ENCODE results near the gene ZSCAN5A.
"Not testable (repeated sequence)": the region's sequence is repeated elsewhere in the genome, so short reads cannot be mapped to it uniquely, and the experiment has no call there.

Gene ZSCAN5A

DNA sequence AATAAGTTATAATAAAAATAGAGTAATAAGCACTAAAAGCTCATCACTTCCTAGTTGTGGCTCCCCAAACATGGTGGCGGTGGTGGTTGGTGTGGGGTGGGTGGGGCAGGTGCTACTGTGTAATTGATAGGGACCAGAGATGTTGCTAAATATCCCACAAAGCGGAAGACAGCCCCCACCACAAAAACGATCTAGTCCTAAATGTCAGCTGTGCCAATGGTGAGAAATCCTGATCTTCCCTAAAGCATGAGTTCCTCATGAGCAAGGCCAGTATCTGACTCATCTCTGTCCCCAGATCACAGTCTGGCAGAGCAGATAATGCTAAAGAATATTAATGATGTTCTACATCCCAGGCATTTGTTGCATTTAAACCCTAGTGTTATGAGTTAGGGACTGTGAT, 44.0 kb downstream of the ZSCAN5A start:
- DNase-seq: no peak

DNA sequence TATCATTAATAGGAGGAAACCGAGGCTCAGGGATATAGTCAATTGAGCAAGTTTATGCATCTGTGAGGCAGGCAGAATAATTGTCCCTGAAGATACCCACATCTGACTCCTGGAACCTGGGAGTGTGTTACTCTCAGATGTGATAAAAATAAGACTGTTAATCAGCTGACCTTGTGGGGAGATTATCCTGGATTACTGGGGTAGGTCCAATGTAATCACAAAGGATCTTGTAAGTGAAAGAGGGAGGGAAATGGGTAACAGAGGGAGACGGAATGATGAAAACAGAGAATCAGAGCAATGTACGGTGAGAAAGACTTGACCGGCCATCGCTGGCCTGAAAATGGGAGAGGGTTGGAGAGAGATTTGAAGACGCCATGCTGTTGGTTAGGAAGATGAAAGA, 45.3 kb downstream of the ZSCAN5A start:
- DNase-seq: no peak

DNA sequence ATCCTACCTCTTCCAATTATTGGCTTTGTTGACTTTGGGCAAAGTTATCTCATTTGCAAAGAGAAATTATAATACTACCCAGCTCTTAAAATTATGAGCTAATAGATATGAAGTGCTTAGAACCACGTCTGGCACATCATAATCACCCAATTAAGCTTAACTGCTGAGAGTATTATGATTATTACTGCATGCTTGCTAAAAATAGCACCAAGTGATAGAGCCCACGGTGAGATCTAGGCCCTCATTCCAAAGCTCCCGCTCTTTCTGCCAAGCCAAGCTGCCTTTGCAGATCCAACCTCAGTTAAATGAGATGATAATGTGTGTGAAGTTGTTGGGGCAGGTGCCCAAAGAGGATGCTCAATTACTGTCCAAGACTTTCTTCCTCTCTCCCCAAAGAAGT, 48.6 kb downstream of the ZSCAN5A start:
- DNase-seq: no peak

DNA sequence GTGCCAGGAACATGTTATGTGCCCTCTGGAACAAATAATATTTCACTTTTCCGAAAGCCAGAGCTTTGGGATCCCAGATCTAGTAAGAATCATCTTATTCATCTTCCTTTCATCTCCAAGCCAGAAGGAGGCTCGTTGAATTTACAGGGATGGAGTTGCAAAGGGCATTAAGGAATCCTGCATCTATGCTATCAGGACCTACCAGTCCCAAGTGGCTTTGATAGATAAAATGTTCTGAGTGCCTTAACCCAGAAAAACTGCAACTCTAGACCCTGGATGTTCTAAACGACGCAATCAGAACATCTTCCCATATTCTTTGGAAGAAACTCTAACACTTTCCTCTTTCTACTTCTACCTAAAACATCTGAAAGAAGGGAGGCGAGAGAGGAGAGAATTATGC, 51.3 kb downstream of the ZSCAN5A start:
- DNase-seq: no peak

DNA sequence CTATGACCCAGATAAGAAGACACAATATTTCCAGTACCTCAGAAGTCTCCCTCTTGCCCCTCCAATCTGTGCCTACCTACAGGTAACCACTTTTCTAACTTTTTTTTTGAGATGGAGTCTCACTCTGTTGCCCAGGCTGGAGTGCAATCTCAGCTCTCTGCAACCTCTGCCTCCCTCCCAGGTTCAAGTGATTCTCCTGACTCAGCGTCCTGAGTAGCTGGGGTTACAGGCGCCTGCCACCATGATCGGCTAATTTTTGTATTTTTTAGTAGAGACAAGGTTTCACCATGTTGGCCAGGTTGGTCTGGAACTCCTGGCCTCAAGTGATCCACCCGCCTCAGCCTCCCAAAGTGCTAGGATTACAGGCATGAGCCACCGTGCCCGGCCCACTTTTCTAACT, 52.7 kb downstream of the ZSCAN5A start:
- not testable (repeated sequence) for DNase-seq

DNA sequence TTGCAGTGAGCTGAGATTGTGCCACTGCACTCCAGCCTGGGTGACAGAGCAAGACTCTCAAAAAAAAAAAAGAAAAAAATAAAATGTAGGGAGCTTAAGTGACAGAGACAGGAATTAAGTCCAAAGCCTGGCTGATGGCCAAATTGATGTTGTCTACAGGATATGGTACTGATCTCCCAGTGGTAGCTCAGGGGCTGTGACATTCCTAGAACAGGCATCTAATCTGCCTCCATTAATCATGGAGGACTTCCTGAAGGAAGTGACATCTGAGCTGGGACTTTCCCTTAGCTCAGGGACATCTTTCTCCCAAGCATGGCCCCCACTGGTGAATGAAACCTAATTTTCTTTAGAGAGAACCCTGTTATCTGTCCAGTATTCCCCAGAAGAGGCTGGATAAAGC, 53.5 kb downstream of the ZSCAN5A start:
- DNase-seq: peak; percentile 4

DNA sequence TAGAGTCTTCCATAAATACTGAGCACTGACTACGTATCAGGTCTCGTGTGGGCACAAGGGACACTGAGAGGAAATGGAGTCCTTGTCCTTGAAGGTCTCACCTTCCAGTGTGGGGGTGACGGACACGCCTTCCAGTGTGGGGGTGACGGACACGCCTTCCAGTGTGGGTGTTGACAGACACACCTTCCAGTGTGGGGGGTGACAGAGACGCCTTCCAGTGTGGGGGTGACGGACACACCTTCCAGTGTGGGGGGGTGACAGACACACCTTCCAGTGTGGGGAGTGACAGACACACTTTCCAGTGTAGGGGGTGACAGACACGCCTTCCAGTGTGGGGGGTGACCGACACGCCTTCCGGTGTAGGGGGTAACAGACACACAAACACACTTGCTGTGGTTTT, 56.4 kb downstream of the ZSCAN5A start:
- no peak for DNase-seq

DNA sequence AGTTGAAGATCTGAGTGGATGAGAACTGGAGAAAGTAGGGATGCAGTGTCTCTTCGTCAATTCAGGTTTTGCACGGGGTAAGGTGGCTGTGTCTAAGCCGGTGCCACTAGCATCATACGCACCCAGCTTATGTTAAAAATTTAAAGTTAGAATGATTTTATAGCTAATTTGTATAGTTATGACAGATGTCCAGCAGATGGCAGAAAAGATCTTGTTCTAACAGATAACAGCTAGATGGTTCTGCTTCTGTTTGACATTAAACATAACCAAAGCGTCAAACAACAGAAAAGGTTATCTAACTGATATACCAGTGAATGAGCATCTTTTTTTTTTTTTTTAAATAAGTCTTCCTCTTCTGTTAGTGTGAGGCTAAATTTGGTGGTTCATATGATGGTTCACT, 60.9 kb downstream of the ZSCAN5A start:
- DNase-seq: peak; percentile 58

DNA sequence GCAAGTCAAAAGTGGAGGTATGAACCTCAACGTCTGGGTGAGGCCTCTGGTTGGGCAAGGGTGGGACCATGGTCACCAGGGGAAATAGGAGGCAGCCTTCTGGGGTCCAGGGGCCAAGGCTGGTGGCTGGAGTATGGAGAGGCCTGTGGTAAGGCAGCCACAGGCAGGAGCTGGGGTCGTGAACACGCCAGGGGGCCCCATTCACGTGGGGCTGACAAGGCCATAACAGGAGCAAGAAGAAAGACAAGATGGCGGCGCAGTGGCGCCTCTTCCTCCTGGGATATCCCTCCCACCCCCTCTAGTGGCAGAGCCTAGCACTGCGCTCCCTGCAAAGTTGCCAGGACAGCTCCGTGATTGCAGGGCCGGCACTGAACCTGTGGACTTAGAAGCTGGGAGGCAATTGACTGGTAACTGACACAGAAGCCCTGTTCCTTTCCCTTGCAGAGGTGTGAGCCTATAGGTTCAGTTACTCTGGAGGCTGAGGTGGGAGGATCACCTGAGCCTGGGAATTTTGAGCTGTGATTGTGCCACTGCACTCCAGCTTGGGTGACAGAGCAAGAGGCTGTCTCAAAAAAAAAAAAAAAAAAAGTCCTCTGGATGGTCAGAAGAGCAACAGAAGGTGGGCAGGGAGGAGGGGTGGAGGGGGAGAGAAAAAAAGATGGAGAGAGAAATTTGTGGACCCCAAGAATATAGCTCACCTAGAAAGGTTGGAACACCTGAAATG, 61.8 kb downstream of the ZSCAN5A start:
- peak; percentile 71 for DNase-seq

DNA sequence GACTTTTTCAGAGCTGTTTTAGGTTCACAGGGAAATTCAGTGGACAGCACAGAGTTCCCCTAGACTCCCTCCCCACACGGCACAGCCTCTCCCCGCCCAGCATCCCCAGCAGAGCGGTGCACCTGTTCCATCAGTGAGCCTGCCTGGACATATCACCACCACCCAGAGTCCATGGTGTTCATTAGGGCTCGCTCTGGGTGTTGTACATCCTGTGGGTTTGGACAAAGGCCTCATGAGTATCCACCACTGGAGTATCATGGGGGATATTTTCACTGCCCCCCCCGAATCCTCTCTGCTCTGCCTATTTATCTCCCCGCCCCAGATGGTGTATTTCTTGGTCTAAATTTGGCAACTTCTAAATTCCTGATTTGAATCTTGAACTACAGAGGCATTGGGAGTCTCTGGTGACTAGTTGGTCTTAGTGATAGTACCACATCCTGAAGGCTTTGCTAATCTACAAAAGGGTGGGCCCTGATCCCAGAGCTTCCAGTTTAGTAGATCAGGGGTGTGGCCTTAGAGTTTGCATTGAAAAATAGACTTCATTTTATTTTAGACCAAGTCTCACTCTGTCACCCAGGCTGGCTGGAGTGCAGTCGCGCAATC, 65.8 kb downstream of the ZSCAN5A start:
- not testable (repeated sequence) for DNase-seq

DNA sequence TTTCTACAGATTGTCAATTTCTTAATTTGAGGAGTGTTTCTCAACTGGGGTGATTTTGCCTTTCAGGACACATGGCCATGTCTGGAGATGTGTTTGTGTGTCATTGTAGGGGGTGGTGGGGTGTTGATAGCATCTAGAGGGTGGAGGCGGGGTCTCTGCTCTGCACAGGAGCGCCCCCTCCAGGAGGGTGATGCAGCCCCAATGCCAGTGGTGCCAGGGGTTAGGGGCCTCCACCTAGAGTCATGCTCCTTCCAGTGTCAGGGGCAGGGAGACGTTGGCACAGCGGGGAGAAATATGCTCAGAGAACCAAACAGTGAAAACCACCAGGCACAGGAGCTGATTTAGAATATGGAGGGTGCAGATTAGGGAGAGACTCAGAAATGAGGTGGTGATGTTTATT, 68.9 kb downstream of the ZSCAN5A start:
- DNase-seq: not testable (repeated sequence)

DNA sequence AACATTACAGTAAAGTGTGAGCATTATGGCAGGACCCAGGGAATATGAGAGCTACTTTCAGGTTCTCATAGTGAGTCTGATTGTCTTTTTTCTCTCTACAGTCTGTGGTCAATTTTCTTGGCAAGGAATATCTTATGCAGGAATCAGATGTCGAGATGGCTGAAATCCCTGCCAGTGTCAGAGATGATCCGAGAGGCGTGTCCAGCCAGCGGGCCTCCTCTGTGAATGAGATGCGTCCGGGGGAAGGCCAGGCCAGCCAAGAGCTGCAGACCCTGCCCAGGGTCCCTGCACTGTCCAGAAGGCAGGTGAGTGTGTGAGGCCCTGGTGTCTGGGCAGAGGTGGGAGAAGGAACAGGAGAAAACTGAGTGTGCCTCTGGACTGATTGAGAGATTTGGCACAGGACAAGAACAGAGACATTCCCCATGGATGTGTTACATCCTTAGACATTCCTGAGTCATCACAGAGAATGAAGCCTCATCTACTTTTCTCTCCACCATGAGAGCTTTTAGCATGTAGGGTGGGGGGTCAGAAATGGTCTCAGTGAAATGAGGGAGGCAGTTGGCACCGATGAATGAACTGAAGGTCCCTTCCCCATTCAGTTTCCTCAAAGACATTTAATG, 69.4 kb downstream of the ZSCAN5A start:
- peak; percentile 36 for DNase-seq

DNA sequence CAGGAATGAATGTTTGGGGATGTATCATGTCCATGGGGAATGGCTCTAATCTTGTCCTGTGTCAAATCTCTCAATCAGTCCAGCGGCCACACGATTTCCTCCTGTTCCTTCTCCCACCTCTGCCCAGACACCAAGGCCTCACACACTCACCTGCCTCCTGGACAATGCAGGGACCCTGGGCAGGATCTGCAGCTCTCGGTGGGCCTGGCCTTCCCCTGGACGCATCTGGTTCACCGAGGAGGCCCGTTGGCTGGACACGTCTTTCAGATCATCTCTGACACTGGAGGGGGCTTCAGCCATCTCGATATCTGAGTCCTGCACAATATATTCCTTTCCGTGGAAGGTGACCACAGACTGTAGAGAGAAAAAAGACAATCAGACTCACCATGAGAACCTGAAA, 91.2 kb downstream of the ZSCAN5A start:
- no peak for DNase-seq

DNA sequence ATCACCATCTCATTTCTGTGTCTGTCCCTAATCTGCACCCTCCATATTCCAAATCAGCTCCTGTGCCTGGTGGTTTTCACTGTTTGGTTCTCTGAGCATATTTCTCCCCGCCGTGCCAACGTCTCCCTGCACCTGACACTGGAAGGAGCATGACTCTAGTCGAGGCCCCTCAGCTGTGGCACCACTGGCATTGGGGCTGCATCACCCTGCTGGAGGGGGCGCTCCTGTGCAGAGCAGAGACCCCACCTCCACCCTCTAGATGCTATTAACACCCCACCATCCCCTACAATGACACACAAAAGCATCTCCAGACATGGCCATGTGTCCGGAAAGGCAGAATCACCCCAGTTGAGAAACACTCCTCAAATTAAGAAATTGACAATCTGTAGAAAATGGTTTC, 91.7 kb downstream of the ZSCAN5A start:
- DNase-seq: no peak

DNA sequence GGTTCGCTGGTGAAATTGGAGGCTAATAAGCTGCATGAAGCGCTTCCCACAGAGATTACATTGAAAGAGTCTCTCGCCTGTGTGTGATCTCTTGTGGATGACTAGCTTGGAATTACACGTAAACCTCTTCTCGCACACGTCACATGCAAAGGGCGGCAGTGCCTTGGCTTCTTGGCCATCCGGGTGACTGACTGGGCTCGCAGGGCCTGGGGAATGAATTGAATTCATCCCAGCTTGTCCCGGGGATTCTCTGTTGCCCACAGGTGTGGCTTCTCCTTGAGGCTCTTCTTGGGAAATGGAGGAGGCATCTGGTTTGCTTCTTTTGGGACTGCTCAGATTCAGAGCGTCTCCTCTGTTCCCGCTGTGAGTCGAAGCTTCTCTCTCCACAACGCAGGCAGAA, 92.8 kb downstream of the ZSCAN5A start:
- DNase-seq: no peak

DNA sequence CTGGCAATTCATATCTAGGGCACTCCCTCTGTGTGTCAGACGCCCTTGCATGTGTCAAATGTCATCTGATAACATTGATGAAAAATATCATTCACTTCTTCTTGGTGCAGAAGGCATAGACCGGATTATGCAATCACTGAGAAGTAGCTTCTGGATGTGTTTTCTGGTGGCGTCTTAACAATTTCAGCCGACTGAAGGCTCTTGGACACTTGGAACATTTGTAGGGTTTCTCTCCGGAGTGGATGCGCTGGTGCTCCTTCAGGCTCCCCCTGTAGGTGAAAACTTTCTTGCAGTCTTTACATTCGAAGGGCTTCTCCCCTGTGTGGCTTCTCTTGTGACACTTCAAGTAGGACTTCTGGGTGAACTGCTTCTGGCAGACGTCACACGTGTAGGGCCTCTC, 93.2 kb downstream of the ZSCAN5A start:
- DNase-seq: not testable (repeated sequence)

DNA sequence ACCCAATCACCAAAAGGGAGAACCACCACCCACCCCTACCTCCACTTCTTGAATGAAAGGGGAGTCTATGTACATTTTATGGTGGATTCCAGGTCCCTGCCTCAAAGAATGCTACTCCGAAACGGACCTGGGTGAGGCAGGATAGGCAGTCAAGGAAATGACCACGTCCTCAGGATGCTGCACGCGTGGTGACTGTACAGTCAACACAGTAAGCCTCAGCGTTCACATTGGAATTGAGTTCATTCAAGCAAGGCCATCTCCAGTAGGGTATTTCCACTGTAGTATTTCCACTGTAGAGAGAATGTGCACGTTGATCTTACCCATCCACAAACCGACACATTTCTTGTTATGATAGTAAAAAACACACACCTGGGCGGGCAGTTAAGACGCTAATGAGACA, 95.7 kb downstream of the ZSCAN5A start:
- no peak for DNase-seq

DNA sequence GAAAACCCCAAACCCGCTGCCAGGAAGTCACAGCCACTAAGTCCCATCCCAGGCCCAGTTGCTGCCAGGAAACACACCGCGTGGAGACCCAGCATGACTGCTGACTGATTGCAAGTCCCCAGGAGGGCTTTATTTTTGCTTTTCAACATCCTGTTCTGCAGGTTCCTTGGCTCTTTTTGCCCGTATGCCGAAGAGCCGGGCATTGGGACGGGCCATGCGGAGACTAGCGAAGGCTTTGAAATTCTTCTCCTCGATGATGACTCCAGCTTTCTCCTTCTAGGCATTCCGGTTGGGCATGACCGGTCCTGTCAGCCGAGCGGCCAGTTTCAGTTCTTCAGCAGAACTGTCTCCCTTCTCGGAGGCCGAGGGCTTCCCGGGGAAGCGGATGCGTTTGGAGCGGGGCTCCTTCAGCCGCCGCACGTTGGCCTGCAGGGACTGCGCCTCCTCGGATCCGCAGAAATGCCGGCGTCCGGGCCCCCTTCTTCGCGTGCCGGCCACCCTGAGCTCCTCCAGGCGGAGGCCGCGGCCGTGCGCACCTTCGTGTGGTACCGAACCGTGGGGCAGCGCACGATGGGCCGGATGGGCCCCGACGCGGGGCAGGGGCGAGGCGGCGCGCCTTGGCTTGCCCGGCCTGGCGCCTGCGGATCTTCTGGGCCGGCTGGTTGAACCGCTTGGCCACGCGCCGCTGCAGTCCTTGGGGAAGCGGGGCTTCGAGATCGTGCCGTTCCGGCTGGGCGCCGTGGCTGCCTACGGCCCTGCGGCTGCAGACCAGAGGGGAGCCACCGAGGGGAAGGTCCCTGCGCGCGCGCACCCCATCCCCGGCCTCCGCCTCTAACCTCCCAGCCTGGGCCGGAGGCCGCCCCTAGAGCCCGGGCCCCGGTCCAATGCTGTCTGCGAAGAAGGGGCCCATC, 97.3 kb downstream of the ZSCAN5A start:
- peak; percentile 37 for DNase-seq

DNA sequence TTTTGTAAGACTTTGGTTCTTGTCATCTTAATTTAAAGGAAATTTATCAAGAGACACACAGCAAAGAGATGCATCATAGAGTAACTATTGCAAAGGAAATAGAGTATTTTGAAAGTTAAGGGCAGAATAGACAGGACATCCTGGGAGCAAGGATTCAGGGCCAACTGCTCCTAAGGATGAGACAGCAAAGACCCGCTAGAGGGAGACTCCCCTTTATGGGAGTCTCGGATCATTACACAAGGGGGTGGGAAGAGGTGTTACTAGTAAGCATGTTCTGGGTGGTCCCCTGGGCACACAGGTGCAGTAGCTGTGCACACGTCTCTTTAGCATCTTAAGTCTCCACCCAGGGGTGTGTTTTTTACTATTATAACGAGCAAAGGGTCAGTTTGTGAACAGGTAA, 102.9 kb downstream of the ZSCAN5A start:
- DNase-seq: no peak

DNA sequence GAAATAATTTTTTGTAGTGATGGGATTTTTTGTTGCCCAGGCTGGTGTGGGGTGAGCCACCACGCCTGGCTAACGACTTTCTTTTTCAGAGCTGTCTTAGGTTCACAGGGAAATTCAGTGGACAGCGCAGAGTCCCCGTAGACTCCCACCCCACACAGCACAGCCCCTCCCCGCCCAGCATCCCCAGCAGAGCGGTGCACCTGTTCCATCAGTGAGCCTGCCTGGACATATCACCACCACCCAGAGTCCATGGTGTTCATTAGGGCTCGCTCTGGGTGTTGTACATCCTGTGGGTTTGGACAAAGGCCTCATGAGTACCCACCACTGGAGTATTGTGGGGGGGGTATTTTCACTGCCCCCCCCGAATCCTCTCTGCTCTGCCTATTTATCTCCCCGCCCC, 104.6 kb downstream of the ZSCAN5A start:
- DNase-seq: not testable (repeated sequence)

DNA sequence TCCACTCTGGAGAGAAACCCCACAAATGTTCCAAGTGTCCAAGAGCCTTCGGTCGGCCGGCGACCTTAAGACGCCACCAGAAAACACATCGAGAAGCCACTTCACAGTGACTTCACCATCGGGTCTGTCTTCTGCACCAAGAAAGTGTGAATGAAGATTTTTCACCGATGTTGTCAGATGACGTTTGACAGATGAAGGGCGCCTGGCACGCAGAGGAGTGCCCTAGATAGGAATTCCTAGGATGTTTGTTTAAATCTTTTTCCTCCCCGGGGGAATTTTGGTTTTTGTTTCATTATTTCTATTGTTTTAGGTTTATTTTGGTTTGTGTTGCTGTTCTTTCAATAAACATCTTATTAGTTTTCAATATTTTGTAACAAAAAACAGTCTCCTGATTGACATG, 105.5 kb downstream of the ZSCAN5A start:
- DNase-seq: no peak

DNA sequence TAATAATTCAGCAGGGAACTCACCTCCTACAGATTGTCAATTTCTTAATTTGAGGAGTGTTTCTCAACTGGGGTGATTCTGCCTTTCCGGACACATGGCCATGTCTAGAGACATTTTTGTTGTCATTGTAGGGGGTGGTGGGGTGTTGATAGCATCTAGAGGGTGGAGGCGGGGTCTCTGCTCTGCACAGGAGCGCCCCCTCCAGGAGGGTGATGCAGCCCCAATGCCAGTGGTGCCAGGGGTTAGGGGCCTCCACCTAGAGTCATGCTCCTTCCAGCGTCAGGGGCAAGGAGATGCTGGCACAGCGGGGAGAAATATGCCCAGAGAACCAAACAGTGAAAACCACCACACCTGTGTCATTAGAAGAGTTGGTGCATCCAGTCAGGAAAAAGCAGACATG, 107.1 kb downstream of the ZSCAN5A start:
- DNase-seq: not testable (repeated sequence)

DNA sequence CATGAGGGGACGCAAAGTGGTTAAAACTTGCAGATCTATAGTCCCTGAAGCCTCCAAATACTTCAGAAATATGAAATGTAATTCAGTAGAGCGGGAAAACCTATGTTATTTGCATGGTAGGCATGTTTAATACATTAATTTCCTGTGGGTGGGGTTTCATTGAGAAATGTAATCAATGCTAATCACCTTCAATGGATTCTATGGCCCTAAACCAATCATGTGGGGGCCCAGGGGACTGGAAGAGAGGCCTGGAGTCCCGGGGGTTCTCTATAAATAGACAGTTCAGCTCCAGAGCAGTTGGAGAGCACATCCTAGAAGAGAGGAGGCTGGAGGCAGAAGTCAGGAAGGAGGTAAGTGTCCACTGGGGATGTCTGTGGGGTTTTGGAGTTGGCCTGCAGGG, 112.7 kb downstream of the ZSCAN5A start, which contains the start of gene ZSCAN5C:
TSS of gene ZSCAN5C (plus strand) at position 301 of the 400 bp plus-strand sequence. CDS start 3,641 bp downstream, outside the sequence.
- DNase-seq: no peak

Measured in fibroblast of skin of back (primary cell).